Right renal pelvis (tissue), 4 donors: ENCODE data around the gene CRYBB3. TPM values are rescaled to one million over a fixed set of nuclear protein-coding genes. Genes with fewer than 3 reads are reported as not detected.
"Not testable (repeated sequence)": the region's sequence is repeated elsewhere in the genome, so short reads cannot be mapped to it uniquely, and the experiment has no call there.

Experiments
- DNase-seq, 4 donors: peaks; one replicate each; pipeline ENCODE4 v3.0.0-alpha.2; 2013; ENCODE audit warnings: low read depth in 4 of 4, low spot score in 3 of 4, missing footprints in 1 of 4
- polyA plus RNA-seq, 4 donors: library from polyadenylated mRNA; unstranded; fragments of 120-200 nt; gene quantifications; one replicate each; pipeline ENCODE4 v1.2.1, GENCODE V29; 2013; ENCODE audit not compliant: insufficient read length in 4 of 4

CRYBB3 gene
- polyA plus RNA-seq, 4 donors, result 0.23 to 0.32 TPM; not detected in 2

- DNase-seq, result not testable (repeated sequence)
Measured at GRCh38 chr22:25204547-25204946, 4.9 kb downstream of the CRYBB3 start.

- no peak for DNase-seq
Measured at GRCh38 chr22:25205847-25206246, 6.2 kb downstream of the CRYBB3 start.

GRCh38 chr22:25206998-25207397, 7.3 kb downstream of the CRYBB3 start:
- no peak for DNase-seq

- no peak for DNase-seq
Measured at GRCh38 chr22:25207553-25208157, 8.0 kb downstream of the CRYBB3 start.

GRCh38 chr22:25208328-25208727, 8.7 kb downstream of the CRYBB3 start:
- no peak for DNase-seq

- DNase-seq, result no peak
Measured at GRCh38 chr22:25208743-25209505, 9.3 kb downstream of the CRYBB3 start.

- no peak for DNase-seq
Measured at GRCh38 chr22:25210793-25211192, 11.1 kb downstream of the CRYBB3 start.

- no peak for DNase-seq
Measured at GRCh38 chr22:25212337-25212736, 12.7 kb downstream of the CRYBB3 start.

GRCh38 chr22:25213221-25213620, 13.6 kb downstream of the CRYBB3 start:
- DNase-seq, result no peak

- DNase-seq, result no peak
Measured at GRCh38 chr22:25216230-25216629, 16.6 kb downstream of the CRYBB3 start.

- no peak for DNase-seq
Measured at GRCh38 chr22:25219211-25219689, 19.6 kb downstream of the CRYBB3 start, which contains the start of gene CRYBB2. CRYBB2 (plus strand) TSS chr22:25219639; CDS start chr22:25221430, 1,791 bp downstream.

GRCh38 chr22:25219948-25220442, 20.3 kb downstream of the CRYBB3 start:
- DNase-seq, result no peak

- no peak for DNase-seq
Measured at GRCh38 chr22:25221790-25222189, 22.1 kb downstream of the CRYBB3 start.

- DNase-seq, result no peak
Measured at GRCh38 chr22:25223269-25223850, 23.7 kb downstream of the CRYBB3 start.

- DNase-seq, result no peak
Measured at GRCh38 chr22:25228822-25229221, 29.2 kb downstream of the CRYBB3 start.

GRCh38 chr22:25230760-25231159, 31.1 kb downstream of the CRYBB3 start:
- not testable (repeated sequence) for DNase-seq

GRCh38 chr22:25232301-25232700, 32.6 kb downstream of the CRYBB3 start:
- DNase-seq, result no peak

- DNase-seq, result not testable (repeated sequence)
Measured at GRCh38 chr22:25233706-25234105, 34.0 kb downstream of the CRYBB3 start.

GRCh38 chr22:25235547-25236290, 36.1 kb downstream of the CRYBB3 start:
- DNase-seq, result peak; percentile 56 to 74 (median 70)

GRCh38 chr22:25236417-25236816, 36.8 kb downstream of the CRYBB3 start:
- DNase-seq, result no peak

- no peak for DNase-seq
Measured at GRCh38 chr22:25237503-25237902, 37.8 kb downstream of the CRYBB3 start.
